HG03558 (cell line): ENCODE results near the gene EXOC4.

Experiments
- ATAC-seq: cut with Tn5 transposase; IDR thresholded peaks from one replicate; pipeline ENCODE4 v1.9.1; 2021; ENCODE audit warnings: moderate number of reproducible peaks; ENCODE audit not compliant: unreplicated experiment; ENCODE audit errors: extremely low read depth

The EXOC4 gene

DNA sequence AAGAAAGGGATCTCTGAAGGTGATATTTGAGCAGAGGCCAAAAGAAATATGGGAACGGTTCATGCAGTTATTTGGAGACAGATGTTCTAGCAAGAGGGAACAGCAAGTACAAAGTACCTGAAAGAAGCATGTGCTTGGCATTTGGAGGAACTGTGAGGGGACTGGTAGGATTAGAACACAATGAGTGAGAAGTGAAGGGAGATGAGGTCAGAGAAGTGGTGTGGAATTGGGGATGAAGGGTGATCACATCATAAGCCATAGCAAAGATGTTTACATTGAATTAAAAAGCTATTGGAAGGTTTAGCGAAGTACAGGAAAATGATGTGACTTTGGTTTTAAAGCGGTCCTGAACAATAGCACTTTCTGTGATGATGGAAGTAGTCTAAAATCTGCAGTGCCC, 471.8 kb downstream of the EXOC4 start:
- no peak for ATAC-seq

DNA sequence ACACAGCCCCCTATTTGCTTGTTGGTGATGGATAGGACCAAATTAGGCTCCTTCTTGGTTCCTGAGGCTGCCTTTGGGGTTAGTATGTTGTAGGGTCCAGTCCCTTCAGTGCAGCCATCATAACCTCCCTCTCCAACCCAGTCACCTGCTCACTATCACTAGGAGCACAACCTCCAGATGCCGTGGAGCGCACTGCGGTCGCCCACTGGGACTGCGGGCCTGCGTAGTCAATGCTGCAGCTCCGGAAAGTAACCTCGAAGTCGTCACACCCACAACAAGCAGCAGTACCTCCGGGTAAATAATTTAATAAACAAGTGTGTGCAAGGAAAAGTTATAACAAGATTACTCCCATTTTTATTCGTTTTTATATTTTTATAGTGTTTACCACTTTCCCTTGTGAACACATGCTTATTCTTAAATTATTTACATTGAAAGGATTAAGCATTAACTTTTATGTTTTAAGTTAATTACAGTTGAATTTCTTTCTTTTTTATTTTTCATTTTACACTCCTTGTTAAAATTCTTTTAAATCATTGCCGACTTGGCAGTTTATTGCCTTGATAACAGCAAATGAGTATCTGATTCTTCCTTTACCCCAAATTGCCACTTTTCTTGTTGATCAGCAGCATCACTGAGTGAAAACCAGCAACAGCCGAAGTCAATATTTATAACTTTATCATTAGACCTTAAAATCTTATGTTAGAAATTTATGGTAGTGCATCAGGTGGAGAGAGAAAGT, 474.8 kb downstream of the EXOC4 start:
- ATAC-seq: no peak

DNA sequence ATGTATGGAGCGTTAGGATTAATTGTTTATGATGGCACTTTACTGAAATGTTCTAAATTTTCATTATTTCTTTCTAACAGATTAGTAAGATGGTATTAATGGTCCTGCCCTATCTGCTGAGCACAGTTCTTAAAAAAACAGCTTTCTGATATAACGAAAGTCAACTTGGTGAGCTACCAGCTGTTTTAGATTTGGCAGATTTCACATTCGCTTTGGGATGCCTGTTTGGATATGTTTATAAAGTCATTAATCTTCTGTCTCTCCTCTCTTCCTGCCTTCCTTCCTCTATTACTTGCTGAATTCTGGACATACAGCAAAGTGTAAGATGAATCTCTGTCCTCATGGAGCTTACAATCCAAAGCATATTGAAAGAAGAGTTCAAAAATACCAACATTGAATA, 477.5 kb downstream of the EXOC4 start:
- ATAC-seq: no peak

DNA sequence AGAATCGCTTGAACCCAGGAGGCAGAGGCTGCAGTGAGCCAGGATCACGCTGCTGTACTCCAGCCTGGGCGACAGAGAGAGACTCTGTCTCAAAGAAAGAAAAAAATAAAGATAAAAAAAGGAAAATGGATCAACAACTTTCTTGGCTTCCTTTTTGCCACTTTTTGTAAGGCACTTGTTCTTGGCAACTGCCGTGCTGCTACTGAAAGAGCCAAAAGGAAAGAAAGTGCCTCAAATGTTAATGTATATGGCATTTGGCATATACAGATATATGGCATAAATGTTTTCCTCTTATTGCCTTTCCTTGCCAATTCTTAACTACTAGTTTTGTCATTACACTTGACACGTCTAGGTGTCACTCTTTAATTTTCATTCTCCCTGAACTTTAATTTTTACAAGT, 480.5 kb downstream of the EXOC4 start:
- no peak for ATAC-seq

DNA sequence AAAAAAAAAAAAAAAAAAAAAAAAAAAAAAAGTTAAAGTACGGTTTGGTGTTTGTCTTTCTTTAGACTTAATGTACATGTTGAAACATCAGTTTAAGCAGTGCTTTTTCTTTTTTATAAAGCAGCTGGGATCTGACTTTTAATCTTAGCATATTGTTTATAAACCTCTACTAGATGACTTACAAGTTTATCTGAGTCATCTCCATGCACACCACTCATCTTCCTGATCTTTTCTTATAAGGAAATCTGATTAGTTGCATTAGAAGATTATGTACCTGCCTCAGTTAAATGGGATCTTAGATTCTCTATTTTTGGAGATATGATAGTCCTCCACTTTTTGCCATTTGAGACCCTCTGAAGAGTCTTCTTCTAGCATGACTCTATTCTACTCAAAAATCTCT, 482.3 kb downstream of the EXOC4 start:
- ATAC-seq: no peak

DNA sequence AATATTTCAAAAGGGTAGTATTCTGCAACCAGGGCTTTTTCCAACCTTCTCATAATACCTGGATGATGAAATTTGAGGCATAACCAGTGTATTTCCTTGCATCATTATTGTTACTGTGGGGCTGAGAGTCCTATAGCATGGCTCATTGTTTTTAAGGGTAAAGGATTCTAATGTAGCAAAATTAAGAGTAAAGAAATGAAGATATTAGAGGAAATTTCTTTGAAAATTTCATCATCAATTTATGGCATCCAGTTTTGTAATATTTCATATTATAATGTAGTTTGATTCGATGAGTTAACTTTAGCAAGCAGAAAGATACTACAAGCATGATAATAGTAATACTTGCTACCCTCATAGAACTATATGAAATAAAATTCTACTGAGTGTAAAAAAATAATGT, 486.9 kb downstream of the EXOC4 start:
- ATAC-seq: no peak

DNA sequence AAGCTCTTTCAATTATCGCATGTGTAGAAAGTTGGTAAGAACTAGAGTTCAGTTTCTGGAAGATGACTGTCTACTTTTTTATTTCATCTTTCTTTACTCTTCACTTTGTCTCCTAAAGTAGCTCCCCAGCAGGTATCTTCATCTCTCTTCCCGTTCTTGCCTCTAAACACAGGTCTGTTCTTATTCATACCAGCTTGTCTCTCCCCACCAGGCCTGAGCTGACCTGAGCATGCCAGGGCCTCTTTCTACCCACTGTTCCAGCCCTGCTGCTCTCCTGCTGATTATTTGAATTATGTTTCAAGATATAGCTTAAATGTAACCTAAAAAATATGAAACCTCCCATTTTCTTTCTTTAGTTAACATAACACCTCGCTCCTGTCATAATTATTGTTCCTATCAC, 488.2 kb downstream of the EXOC4 start:
- no peak for ATAC-seq

DNA sequence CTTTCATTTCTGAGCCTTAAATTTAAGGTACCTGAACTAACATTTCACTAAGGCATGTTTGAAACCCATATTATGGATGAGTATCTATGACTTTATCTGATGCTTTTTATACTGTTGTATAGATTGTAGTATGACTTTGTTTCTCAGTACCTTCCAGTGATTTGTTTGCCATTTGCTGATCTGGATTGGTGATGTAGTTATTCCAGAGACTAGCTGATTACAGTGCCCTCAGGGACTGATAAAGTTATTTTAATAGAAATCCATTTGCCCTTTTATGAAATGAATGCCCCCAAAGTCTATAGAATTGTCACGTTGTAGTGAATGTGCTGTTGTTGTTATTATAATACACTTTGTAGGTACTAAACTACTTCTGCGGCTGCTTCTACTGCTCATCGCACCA, 488.8 kb downstream of the EXOC4 start:
- no peak for ATAC-seq

DNA sequence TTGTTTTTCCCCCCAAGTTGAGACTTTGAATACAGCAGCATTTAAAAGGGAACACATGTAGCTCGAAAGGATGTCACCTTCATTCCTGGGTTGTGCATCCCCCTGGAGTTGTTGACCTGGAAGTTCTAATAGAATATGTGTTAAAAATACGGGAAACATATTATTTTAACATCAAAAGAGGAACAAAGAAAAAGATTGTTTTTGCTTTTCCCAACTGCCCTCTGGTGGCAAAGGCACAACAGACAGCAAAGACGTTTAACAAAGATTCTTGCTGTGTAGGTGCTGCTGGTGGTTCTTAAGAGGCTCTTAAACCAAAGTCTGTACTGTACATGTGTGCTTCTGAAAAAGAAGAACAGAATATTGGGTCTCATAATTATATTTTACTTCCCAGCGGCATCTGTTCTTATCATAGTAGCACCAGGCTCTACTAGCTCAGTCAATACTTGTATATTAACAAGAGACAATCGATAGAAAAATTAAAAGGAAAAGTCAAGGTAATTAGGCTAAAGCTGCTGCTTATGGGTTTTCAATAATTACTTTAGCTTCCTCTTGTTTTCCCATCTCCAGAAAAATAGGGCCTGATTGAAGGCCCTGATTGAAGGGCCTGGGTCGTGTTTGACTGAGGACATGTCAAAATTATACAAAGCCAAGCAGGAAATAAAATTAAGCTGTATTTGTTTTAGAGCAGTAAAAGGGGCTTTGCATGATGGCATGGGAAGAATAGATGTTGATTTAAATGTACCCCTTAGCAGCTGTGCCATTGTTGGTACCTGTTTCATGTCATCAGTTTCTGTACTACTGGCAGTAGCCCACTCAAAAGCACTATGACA, 490.0 kb downstream of the EXOC4 start:
- ATAC-seq: no peak

DNA sequence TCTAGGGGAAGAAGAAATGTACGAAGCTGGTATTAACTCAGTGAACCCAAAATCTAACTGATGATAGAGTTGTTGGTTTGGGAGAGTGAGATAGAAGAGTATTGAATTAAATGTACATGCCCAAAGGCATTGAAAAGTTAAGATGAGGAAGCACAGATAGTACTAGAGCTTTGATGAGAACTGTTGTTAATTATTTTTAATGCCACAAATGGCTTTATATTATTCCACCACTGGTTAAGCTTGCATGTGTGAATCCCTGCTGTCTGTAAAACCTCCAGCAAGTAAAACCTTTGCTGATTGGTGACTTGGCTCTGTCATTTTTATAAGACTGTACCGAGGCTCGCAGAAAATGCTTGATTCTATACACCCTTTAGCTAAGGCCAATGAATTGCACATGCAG, 491.6 kb downstream of the EXOC4 start:
- ATAC-seq: no peak

DNA sequence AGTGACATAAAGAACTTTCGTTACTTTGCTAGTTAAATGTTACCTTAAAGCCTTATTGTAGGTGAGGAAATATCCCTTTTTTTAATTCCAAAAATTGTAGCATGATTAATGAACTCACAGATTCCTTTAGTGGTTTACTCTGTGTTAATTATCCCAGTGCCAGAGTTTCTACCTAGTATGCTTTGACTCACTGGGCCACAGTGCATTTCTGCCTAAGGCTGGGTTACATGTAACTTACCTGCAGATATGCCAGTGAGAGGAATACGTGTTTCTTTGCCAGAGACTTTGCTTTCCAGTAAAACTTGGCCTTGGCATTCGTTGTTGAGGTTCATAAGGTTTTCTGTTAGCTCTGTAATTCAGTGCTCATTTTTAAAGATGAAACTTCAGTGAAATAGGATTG, 493.4 kb downstream of the EXOC4 start:
- ATAC-seq: no peak

DNA sequence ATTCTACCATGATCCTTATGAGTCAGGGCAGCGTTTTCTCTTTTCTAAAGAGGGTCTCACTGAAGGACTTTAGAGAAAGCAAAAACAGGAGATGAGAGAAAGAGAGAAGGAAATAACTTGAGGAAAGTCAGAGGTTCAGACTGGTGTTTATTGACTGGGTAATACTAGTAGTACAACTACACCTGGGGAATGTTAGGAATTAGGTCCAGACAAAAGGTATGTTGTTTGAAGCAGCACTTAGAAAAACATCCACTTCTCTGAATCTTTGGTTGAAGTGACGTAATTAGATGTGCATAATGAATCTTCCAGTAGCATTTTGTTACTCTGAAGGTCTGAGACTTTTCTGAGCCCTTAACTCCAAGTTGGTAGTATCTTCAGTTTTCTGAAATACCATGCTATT, 494.0 kb downstream of the EXOC4 start:
- no peak for ATAC-seq

DNA sequence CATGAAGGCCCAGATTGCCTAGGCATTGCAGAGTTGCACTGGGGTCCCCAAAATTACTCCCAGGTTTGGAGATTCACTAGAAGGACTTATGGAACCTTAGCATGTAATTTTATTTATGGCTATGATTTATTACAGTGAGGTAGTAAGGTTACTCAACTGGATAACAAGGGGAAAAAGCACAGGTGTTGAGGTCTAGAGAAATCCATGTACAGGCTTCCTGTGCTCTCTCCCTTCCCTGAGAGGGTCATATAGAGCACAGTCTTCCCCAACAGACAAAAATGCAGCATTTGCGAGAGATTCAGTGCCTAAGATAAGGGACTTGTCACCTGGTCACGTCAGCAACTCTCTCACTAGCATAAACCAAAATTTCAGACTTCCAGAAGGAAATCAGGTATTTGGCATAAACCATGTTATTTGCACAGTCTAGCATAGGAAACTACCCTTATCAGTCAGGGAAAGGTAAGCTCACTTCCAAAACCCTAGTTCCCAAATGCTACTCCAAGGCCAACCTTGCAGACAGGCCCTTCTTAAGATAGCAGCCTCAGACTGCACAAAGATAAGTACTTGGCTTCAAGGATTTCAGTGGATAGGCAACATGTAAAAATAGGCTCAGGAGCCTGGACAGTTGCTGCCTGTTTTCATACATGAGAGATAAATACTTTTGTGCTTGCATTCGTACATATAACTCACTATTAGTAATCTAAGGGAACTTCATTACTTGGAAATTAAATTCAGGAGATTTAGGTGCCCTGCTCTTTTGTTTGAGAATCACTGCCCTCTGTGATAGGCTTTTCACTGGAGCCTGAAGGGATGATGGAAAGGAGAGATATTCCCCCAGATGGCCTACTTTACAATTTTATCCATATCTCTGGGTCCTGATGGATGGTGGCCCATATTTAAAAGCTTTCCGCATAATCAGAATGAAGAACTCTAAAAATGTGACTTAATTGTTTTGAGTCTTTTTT, 495.8 kb downstream of the EXOC4 start:
- ATAC-seq: no peak

DNA sequence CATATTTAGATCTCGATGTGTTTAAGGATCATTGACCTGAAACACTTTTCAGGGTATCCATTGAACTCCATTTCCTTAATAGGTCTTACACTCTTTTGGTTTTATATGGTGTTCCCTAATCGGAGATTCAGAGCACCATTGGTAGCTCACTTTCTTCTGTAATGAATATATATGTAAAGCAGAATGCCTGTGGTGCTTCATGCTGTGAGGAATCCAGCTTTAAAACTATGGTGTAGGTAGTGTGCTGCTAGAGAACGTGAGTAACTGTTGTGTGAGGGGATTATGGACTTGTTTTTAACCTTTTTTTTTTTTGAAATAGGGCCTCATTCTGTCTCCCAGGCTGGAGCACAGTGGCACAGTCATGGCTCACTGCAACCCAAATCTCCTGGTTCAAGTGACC, 497.4 kb downstream of the EXOC4 start:
- no peak for ATAC-seq

DNA sequence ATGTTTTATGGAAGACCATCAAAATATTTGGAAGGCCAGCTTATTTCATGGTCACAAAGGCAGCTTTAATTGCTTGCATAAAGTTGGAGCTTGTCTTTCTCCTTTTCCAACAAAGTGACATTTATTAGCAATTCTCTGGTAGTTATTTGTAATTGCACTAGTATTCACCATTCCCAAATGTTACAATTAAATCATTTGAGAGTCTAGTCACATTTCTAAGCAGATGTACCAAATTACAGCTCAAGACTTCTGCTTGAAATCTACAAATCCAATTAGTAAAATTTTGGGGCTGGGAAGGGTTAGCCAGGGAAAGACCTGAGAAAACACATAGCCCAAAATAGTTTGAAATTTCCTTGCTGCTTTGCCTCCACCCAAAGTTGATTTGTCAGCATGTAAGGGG, 498.2 kb downstream of the EXOC4 start:
- no peak for ATAC-seq

DNA sequence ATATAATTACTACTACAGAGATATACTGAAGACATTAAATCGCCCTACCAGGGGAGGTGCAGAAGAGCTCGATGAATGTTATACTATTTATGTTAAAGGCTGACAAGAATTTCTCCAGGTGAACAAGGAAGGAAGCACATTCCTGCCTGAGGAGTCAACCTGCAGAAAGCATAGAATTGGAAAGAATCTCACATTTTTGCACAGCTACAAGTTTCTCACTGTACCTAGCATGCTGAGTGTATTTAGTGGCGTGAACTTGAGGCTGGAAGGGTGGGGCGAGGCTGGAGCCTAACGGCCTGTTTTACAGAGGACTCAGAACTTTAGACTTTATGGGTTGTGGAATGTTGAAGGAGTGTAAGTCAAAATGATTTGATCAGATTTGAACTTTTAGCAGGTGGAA, 500.6 kb downstream of the EXOC4 start:
- ATAC-seq: no peak

DNA sequence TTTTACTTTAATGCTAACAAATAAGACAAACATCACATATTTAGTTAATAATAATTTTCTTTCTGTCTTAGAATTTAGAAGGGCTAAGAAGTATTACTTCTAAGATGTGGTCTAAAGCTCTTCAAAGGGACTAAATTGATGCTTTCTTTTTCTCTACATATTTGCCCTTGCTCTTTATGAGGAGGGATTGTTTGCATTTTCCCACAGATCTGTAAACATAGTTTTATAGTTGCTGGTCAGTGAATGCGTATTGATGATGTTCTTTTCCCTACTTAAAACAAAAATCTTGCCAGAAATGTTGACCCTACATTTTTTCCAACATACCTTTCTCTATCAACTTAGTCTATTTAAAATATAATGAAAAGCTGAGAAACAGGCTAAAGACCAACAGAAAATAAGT, 501.8 kb downstream of the EXOC4 start:
- ATAC-seq: no peak

DNA sequence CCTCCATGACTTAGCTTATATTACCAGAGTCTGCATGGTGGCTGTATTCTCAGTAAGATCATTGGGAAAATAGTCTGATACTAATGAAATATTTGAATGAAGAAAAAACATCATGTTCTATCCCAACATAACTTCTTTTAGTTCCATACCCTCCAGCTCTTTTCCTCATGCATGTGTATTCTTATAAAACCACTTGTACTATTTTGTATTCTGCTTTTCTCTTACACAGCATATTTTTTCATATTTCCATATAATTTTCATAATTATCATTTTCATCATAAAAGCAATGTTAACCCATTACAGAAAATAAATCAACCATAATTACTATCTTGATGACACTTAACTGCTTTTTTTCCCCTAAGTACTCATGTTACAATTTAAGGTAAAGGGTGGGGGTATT, 503.0 kb downstream of the EXOC4 start:
- no peak for ATAC-seq

DNA sequence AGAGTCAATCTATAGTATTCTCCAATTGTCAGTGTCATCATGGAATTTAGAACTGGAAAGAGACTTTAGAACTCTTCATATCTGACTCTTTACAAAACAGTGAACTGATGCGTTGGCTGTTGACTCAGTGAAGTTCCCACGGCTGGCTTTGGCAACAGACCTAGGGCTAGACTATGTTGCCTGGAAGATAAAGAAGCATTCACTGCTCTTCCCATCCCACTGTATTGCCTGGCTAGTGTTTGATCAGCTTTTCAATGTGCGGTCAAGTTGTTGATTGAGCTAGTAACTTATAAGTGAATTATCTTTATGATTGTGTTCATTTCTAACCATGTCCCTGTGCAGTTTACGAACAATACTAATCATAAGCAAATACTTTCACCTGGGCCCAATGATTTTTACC, 508.6 kb downstream of the EXOC4 start:
- ATAC-seq: no peak

DNA sequence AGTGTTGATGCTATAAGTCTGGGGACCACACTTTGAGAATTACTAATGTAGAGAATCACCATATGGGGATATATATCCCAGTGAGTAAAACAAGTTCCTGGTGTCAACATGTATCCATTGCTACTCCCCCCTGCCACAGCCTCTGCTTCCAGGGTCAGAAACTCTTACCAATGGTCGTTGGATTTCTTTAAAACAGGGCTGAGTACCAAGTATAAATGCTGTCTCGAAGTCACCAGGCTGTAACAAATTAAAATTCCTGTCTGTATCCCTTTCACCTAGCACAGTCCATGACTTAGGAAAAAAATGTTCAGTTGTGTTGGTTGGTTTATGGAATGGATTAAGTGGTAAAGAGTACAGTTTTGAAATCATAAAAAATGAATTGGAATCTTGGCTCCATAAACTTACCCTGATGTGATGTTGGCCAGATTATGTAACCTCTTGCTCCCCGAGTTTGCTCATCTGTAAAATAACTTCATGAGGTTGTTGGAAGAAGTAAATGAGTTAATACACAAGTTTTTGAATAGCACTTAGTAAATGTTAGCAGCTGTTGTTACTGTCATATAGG, 510.3 kb downstream of the EXOC4 start:
- ATAC-seq: no peak
